ENCODE measurements around the gene RAF1. TPM values are rescaled to one million over a fixed set of nuclear protein-coding genes. Genes with fewer than 3 reads are reported as not detected.
A peak's percentile ranks its signal among the peaks of the same experiment; 100 is the strongest.

Gene RAF1
- total RNA-seq, 2 donors from 2014 or later: 115 to 123 TPM

GRCh38 chr3:12574131-12574530 is 89.8 kb downstream of the RAF1 start:
- ATAC-seq (no peak), DNase-seq (no peak)
- no peaks in the 10 kb centered on the region for H3K9me3 ChIP-seq (ENCODE audit: control insufficient read depth, low read length, poor library complexity, severe bottlenecking)
- Mint-ChIP-seq H3K27me3 (no peaks in the 10 kb centered on the region), H3K4me3 (no peak overlapping the region), H3K36me3 (ENCODE audit: low read depth) (peaks cover 23% of the 10 kb centered on the region), H3K4me1 (no peaks in the 10 kb centered on the region), H3K27ac (no peak overlapping the region)

GRCh38 chr3:12571986-12572385 is 91.9 kb downstream of the RAF1 start:
- H3K9me3 ChIP-seq (ENCODE audit: control insufficient read depth, low read length, poor library complexity, severe bottlenecking): no peaks in the 10 kb centered on the region
- ATAC-seq: no peak
- H3K4me1 Mint-ChIP-seq: peaks cover 3% of the 10 kb centered on the region
- peaks cover 18% of the 10 kb centered on the region for H3K36me3 Mint-ChIP-seq (ENCODE audit: low read depth)
- DNase-seq: no peak
- no peak overlapping the region for H3K27ac Mint-ChIP-seq
- no peaks in the 10 kb centered on the region for H3K27me3 Mint-ChIP-seq
- no peak overlapping the region for H3K4me3 Mint-ChIP-seq

GRCh38 chr3:12569836-12570235 is 94.1 kb downstream of the RAF1 start:
- no peaks in the 10 kb centered on the region for H3K9me3 ChIP-seq (ENCODE audit: control insufficient read depth, low read length, poor library complexity, severe bottlenecking)
- Mint-ChIP-seq H3K27ac (peak overlapping the region; percentile 54), H3K4me3 (no peak overlapping the region), H3K27me3 (no peaks in the 10 kb centered on the region), H3K4me1 (peaks cover 3% of the 10 kb centered on the region), H3K36me3 (ENCODE audit: low read depth) (peaks cover 7% of the 10 kb centered on the region)
- DNase-seq (no peak), ATAC-seq (no peak)

GRCh38 chr3:12568747-12569146 is 95.2 kb downstream of the RAF1 start:
- H3K4me1 Mint-ChIP-seq: peaks cover 3% of the 10 kb centered on the region
- peaks cover 7% of the 10 kb centered on the region for H3K36me3 Mint-ChIP-seq (ENCODE audit: low read depth)
- no peak overlapping the region for H3K4me3 Mint-ChIP-seq
- no peaks in the 10 kb centered on the region for H3K9me3 ChIP-seq (ENCODE audit: control insufficient read depth, low read length, poor library complexity, severe bottlenecking)
- ATAC-seq (no peak), DNase-seq (no peak)
- H3K27ac Mint-ChIP-seq: no peak overlapping the region
- no peaks in the 10 kb centered on the region for H3K27me3 Mint-ChIP-seq

GRCh38 chr3:12566976-12567375 is 96.9 kb downstream of the RAF1 start:
- no peaks in the 10 kb centered on the region for H3K27me3 Mint-ChIP-seq
- H3K9me3 ChIP-seq (ENCODE audit: control insufficient read depth, low read length, poor library complexity, severe bottlenecking): no peaks in the 10 kb centered on the region
- no peak overlapping the region for H3K27ac Mint-ChIP-seq
- no peak for ATAC-seq
- H3K4me1 Mint-ChIP-seq: peaks cover 6% of the 10 kb centered on the region
- H3K36me3 Mint-ChIP-seq (ENCODE audit: low read depth): peaks cover 7% of the 10 kb centered on the region
- no peak overlapping the region for H3K4me3 Mint-ChIP-seq
- DNase-seq: no peak

- H3K9me3 ChIP-seq (ENCODE audit: control insufficient read depth, low read length, poor library complexity, severe bottlenecking): no peaks in the 10 kb centered on the region
- Mint-ChIP-seq H3K36me3 (ENCODE audit: low read depth) (no peaks in the 10 kb centered on the region), H3K27me3 (no peaks in the 10 kb centered on the region), H3K27ac (no peak overlapping the region), H3K4me1 (peaks cover 27% of the 10 kb centered on the region), H3K4me3 (no peak overlapping the region)
- DNase-seq (no peak), ATAC-seq (no peak)
Measured at GRCh38 chr3:12562451-12562850, 101.5 kb downstream of the RAF1 start.

- Mint-ChIP-seq H3K27ac (peak overlapping the region; percentile 66), H3K36me3 (ENCODE audit: low read depth) (peaks cover under 1% of the 10 kb centered on the region), H3K27me3 (peaks cover 2% of the 10 kb centered on the region), H3K4me1 (peaks cover 31% of the 10 kb centered on the region), H3K4me3 (no peak overlapping the region)
- no peaks in the 10 kb centered on the region for H3K9me3 ChIP-seq (ENCODE audit: control insufficient read depth, low read length, poor library complexity, severe bottlenecking)
- ATAC-seq (no peak), DNase-seq (no peak)
Measured at GRCh38 chr3:12561397-12561796, 102.5 kb downstream of the RAF1 start.

GRCh38 chr3:12560505-12561190 is 103.3 kb downstream of the RAF1 start:
- no peak overlapping the region for H3K4me3 Mint-ChIP-seq
- peaks cover 9% of the 10 kb centered on the region for H3K27me3 Mint-ChIP-seq
- no peaks in the 10 kb centered on the region for H3K9me3 ChIP-seq (ENCODE audit: control insufficient read depth, low read length, poor library complexity, severe bottlenecking)
- H3K27ac Mint-ChIP-seq: peak overlapping the region; percentile 66
- ATAC-seq: no peak
- DNase-seq: no peak
- peaks cover 37% of the 10 kb centered on the region for H3K4me1 Mint-ChIP-seq
- H3K36me3 Mint-ChIP-seq (ENCODE audit: low read depth): peaks cover 3% of the 10 kb centered on the region

- Mint-ChIP-seq H3K4me1 (peaks cover 37% of the 10 kb centered on the region), H3K27me3 (peaks cover 20% of the 10 kb centered on the region), H3K27ac (no peak overlapping the region), H3K36me3 (ENCODE audit: low read depth) (peaks cover 3% of the 10 kb centered on the region), H3K4me3 (no peak overlapping the region)
- ATAC-seq (no peak), DNase-seq (no peak)
- H3K9me3 ChIP-seq (ENCODE audit: control insufficient read depth, low read length, poor library complexity, severe bottlenecking): no peaks in the 10 kb centered on the region
Measured at GRCh38 chr3:12559520-12559919, 104.4 kb downstream of the RAF1 start.

- H3K9me3 ChIP-seq (ENCODE audit: control insufficient read depth, low read length, poor library complexity, severe bottlenecking): no peaks in the 10 kb centered on the region
- DNase-seq (no peak), ATAC-seq (no peak)
- Mint-ChIP-seq H3K4me1 (peaks cover 43% of the 10 kb centered on the region), H3K27ac (no peak overlapping the region), H3K4me3 (peak overlapping the region; percentile 99), H3K27me3 (peaks cover 25% of the 10 kb centered on the region), H3K36me3 (ENCODE audit: low read depth) (peaks cover 3% of the 10 kb centered on the region)
Measured at GRCh38 chr3:12558706-12559105, 105.2 kb downstream of the RAF1 start.

GRCh38 chr3:12557473-12558100 is 106.3 kb downstream of the RAF1 start:
- H3K9me3 ChIP-seq (ENCODE audit: control insufficient read depth, low read length, poor library complexity, severe bottlenecking): no peaks in the 10 kb centered on the region
- DNase-seq (no peak), ATAC-seq (no peak)
- Mint-ChIP-seq H3K36me3 (ENCODE audit: low read depth) (peaks cover 3% of the 10 kb centered on the region), H3K27me3 (peaks cover 27% of the 10 kb centered on the region), H3K4me3 (peak overlapping the region; percentile 99), H3K4me1 (peaks cover 45% of the 10 kb centered on the region), H3K27ac (peak overlapping the region; percentile 97)

GRCh38 chr3:12556690-12557472 is 107.0 kb downstream of the RAF1 start, which contains the start of gene MKRN2:
TSS of gene MKRN2 (plus strand) at chr3:12557087. CDS start at chr3:12557151, 64 bp downstream.
- no peaks in the 10 kb centered on the region for H3K9me3 ChIP-seq (ENCODE audit: control insufficient read depth, low read length, poor library complexity, severe bottlenecking)
- ATAC-seq (peak; percentile 97), DNase-seq (peak; percentile 78 to 79 (median 79))
- peaks cover 27% of the 10 kb centered on the region for H3K27me3 Mint-ChIP-seq
- peaks cover 42% of the 10 kb centered on the region for H3K4me1 Mint-ChIP-seq
- peaks cover 3% of the 10 kb centered on the region for H3K36me3 Mint-ChIP-seq (ENCODE audit: low read depth)
- H3K27ac Mint-ChIP-seq: peak within 1 kb of the TSS; percentile 97
- H3K4me3 Mint-ChIP-seq: peak within 1 kb of the TSS; percentile 99

- Mint-ChIP-seq H3K27ac (peak overlapping the region; percentile 97), H3K4me1 (peaks cover 42% of the 10 kb centered on the region), H3K27me3 (peaks cover 27% of the 10 kb centered on the region), H3K4me3 (peak overlapping the region; percentile 99), H3K36me3 (ENCODE audit: low read depth) (peaks cover 3% of the 10 kb centered on the region)
- DNase-seq: no peak
- no peaks in the 10 kb centered on the region for H3K9me3 ChIP-seq (ENCODE audit: control insufficient read depth, low read length, poor library complexity, severe bottlenecking)
- ATAC-seq: no peak
Measured at GRCh38 chr3:12556314-12556689, 107.6 kb downstream of the RAF1 start.
